HG02852 (cell line): ENCODE data around the gene VIL1.

ENCODE experiments used
- ATAC-seq: cut with Tn5 transposase; IDR thresholded peaks from one replicate; pipeline ENCODE4 v1.9.1; 2021; ENCODE audit warnings: mild to moderate bottlenecking, moderate library complexity; ENCODE audit not compliant: unreplicated experiment

The VIL1 gene

DNA sequence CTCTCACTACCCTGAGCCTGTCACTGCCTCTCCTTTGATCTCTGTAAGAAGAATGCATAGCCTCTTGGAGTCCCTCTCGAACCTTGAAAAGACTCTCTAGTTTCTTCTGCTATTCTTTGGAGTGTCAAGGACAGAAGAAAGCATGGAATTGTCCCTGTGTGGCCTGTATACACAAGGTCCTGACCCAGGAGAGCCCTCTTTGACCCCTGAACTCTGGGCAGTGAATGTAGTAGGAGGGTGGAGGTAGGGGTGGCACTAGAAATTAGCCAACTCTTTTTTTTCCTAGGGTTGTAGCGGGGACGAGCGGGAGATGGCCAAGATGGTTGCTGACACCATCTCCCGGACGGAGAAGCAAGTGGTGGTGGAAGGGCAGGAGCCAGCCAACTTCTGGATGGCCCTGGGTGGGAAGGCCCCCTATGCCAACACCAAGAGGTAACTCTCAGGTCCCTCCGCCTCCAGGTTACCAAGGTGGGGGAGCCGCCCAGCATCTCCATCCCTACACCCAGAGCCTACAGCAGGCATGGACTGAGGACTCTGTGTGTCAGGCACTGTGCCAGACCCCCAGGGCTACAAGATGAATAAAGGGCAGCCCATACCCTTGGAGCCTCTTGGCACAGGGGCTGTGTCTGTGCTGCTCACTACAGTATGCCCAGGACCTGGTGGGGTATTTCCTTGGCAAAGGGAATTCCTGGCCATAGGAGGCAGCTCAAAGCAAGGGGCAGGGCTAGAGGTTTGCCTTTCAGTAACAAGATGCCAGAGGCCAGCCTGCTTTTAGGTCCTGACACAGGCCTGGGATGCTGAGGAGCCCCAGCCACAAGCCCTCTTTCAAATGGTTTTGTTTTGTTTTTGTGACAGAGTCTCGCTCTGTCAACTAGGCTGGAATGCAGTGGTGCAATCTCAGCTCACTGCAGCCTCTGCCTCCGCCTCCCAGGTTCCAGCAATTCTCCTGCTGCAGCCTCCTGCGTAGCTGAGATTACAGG, 16.4 kb downstream of the VIL1 start:
- ATAC-seq: no peak

DNA sequence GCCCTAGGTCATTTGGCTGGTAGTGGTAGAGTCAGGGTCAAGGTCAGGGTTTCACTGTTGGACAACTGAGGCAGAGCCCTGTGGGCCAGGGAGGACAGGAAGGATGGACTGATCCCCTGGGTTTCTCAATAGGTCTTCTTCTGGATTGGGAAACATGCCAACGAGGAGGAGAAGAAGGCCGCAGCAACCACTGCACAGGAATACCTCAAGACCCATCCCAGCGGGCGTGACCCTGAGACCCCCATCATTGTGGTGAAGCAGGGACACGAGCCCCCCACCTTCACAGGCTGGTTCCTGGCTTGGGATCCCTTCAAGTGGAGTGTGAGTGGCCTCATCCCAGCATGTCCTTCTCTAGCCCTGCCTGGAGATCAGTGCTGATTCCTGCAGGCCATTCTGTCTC, 18.1 kb downstream of the VIL1 start:
- ATAC-seq: no peak

DNA sequence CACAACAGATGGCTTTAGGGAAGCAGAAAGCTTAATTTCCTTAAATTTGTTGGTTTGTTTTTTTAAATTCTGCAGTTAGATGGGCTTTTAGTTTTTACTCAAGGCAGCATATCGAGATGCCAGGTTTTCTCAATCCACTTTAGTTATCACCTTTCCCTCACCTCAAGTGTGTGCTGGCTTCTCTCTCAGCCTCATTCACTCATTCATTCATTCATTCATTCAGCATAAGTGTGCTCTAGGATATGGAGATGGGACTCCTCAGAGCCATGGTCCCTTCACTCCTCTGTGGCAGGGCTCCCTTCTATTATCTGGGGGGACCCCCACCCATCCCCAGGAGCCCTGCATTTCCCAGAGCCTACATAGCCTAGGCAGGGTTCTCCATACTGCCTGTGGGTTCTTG, 19.0 kb downstream of the VIL1 start:
- ATAC-seq: no peak

DNA sequence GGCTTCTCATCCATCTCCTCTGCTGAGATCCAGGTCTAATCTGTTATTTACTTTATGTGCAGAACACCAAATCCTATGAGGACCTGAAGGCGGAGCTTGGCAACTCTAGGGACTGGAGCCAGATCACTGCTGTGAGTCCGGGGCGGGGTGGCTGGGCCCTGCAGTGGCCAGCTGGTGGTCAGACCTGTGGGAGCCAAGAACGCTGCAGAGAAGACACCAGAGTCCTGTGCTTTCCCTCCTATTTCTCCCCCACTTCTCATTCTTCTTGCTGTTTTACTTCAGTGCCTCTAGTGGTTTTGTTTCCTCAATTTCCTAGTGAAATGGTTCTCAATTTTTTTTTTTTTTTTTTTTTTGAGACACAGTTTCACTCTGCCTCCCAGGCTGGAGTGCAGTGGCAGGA, 19.7 kb downstream of the VIL1 start:
- ATAC-seq: no peak

DNA sequence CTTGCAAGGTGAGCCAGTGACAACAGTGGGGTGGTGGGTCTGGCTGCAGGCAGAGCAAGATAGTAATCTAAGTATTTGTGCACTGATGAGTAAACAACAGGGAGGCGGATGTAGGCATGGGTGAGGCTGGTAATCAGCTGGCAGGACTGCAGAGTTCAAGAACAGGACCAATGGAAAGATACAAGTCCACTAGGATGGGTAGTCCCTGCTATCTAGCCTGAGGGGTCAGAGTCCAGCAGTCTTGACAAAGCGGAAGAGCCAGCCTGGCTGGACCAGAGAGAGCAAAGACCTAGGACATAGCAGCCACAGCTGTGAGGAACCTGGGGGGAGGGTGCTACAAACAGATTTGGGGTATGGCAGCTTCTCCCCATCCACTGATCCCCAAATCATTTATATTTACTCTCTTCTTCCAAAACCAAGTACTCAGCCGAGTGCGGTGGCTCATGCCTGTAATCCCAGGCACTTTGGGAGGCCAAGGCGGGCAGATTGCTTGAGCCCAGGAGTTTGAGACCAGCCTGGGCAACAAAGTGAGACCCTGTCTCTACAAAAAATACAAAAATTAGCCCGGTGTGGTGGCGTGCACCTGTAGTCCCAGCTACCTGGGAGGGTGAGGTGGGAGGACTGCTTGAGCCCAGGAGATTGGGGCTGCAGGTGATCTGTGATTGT, 25.9 kb downstream of the VIL1 start:
- no peak for ATAC-seq

DNA sequence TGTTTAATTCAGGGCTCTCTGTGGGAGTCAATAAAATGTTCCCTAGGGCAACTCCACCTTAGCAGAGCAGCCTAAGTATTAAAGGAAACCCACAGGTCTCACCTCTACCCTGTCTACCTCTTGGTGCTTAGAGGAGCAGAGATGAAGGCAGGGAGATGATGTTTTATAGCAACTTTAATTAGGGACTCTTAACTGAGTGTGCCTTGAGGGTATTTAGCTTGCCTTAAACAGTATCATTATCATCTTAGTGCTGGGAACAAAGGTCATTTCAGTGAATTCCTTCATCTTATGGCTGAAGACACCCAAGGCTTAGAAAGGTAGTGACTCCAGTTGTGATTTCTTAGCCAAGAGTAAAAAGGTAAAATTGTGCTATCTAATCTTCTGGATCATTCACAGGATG, 26.7 kb downstream of the VIL1 start:
- no peak for ATAC-seq

DNA sequence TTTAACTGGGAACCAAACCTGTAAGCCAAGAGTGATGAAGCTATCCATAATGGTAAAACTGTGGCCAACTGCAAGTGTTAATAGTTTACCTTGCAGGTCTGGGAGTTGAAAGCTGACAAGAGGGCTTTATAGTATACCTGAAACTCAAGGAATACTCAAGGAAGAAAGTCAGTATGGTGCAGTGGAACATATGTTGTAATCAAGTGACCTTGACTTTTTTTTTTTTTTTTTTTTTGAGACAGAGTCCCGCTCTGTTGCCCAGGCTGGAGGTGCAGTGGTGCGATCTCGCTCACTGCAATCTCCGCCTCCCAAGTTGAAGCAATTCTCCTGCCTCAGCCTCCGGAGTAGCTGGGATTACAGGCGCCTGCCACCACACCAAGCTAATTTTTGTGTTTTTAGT, 27.6 kb downstream of the VIL1 start:
- no peak for ATAC-seq

DNA sequence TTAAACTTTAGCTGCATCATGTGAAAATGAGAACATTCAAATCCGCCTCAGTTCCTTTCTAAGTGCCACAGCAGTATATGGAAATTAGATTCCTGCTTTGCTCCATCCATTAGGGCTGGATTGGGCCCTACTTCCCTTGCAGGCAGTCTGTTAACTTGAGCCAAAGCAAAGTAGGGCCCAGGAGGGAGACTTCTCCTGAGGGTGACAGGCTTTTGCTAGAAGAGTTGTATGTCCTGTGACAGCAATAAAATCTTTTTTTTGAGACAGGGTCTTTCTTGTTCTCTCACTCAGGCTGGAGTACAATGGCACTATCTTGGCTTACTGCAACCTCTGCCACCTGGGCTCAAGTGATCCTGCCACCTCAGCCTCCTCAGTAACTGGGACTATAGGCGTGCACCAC, 28.1 kb downstream of the VIL1 start:
- no peak for ATAC-seq

DNA sequence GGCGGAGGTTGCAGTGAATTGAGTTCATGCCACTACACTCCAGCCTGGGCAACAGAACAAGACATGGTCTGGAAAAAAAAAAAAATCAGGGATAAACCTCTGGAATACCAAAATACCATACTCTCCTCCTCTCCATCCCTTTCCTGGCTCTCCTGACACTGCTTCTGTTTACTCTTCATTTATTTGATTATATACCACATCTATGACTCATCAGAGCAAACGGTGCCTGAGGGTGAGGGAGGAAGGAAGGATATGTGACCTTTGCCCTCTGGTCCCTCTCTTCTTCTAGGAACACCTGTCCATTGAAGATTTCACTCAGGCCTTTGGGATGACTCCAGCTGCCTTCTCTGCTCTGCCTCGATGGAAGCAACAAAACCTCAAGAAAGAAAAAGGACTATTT, 30.0 kb downstream of the VIL1 start:
- ATAC-seq: no peak

DNA sequence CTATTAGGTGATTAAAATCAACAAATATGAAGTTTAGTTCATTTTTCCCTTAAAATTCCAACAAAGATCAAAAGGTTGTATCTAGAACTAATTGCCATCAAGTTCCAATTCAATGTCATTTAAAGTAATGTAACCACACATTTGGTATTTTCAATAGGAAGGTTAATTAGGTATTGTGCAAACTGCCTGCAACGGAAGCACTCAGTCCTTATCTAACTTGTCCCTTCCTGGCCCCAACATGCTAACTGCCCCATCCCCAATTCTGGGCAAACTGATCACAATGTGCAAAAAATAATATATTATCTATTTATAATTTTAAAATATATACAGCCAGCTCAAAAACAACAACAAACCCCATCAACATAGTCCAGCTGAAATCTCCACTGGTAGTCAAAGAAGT, 33.2 kb downstream of the VIL1 start:
- no peak for ATAC-seq

DNA sequence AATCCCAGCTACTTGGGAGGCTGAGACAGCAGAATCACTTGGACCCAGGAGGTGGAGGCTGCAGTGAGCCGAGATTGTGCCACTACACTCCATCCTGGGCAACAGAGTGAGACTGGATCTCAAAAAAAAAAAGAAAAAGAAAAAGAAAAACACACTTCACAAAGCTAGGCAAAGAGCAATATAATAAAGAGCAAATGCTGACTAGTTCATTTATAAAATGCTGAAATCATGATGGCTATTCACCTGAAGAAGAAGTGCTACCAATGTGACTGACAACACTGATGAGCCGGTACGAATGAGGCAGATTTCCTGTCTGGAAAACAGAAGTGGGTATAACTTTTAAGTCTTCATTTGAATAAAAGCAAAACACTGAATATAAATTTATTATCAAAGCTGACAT, 37.9 kb downstream of the VIL1 start:
- ATAC-seq: no peak

DNA sequence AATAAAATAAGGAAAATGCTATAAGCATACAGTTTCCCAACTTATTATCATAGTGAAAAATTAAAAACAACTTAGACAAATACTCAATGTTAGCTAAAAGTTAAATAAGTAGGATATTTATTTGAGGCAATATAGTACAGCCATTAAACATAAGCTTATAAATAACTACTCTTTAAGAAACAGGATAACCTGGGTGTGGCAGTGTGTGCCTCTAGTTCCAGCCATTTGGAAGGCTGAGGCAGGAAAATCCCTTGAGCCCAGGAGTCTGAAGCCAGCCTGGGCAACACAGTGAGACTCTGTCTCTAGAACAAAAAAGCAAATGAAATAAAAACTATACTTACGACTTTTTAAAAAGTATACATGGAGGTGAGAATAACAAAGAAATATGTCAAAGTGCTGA, 39.7 kb downstream of the VIL1 start:
- ATAC-seq: no peak

DNA sequence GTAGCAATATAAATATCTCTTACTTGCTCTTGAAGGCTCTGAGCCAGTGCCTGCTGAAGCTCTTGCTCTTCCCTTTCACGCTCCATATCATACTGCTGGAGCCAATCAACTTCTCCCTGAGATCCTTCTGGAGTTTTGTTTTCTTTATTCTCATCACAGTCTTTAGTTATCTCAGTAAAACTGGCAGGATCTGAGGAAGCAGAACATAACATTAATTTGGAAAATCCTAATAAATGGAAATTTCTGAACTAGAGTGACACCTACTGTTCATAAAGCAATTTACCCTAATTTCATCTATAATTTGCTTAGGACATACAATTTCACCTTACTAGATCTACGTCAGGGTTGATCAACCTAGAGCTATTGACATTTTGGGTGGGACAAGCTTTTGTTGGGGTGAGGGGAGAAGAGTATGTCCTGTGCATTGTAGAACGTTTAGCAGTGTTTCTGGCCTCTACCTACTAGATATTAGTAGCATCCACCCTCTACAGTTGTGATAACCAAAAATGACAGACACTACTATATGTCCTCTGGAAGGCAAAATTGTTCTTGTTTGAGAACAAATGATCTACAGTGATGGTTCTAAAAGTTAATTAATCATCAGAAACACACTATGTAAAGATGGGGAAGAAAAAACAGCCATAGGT, 47.2 kb downstream of the VIL1 start:
- ATAC-seq: no peak

DNA sequence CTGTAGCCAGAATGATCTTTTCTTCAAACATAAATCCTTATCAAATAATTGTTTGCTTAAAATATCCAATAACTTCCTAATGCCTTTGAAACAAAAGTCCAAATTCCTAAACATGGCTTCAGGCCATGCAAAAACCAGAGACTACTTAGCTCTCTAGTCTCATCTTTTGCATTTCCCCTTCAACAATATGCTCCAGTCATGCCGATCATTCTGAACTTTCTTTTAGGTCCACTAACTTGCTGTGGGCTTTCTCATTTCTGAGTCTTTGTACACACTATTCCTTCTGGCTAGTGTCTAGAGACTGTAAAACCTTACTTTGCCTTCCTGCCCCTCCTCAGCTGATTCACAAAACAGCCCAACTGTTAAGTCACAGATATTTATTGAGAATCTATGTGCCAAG, 51.5 kb downstream of the VIL1 start:
- no peak for ATAC-seq

DNA sequence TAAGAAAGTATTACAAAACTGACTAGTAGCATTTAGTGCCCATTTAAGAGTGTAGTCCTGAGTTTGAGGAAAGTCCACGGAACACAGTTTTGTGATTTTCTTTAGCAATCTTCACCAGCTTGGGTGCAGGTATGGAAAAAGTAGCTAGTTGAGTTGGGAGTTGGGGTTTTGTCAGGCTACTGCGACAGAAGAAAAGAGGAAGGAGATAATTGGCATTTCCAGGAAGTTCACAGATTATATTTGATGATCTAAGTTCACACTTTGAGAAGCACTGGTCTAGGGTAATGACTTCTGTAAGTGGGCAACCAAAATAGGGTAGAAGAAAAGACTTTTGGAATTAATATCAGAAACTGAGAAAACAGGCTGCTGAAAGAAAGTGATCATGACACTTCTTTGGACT, 52.1 kb downstream of the VIL1 start:
- ATAC-seq: no peak

DNA sequence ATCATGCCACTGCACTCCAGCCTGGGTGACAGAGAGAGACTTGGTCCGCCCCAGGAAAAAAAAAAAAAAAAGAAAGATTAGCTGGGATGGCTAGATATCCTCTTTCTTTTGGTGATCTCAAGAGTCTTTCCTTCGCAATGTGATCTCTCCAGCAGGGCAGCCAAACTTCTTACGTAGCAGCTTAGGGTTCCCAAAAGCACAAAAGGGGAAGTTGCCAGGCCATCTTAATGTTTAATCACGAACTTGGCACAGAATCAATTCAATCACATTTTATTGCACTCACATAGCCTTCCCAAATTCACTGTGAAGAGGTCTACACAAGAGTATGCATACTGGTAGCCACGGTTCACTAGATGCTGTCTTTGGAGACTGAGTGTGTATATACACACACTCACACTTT, 53.1 kb downstream of the VIL1 start:
- no peak for ATAC-seq

DNA sequence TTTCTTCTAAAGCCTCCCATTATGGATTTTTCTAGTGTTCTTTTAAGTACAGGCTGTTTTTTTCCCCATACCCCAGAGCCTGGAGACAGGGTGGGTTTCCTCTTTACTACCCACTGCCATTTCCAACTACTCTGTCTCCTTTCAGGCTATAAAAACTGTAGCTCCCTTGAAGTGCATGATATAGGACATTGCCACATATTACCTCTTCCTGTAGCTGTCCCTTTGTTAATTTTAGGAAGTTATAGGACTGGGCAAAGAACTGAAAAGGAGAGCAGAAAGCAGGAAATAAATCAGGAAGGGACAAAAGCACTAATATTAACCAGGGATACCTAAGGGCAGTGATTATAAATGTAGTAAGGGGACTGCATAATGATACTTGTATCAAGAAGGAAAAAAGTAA, 54.1 kb downstream of the VIL1 start:
- ATAC-seq: no peak

DNA sequence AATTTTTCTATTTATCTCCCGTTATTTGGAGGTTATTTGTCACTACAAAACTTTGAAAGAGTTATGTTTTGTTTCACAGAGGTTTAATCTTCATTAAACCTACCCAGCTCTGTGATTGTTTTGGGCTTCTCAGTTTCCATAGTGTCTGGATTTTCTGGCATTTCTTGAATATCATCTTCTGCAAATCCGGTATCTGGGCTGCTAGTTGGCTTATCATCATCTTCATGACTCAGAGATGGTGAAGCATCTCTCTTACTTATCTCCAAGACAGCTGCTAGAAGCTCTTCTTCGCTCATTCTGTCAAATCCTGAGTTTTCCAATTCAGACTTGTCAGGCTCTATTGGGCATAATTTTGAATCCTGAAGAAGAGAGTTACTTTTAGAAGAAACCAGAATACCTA, 55.6 kb downstream of the VIL1 start:
- ATAC-seq: no peak

DNA sequence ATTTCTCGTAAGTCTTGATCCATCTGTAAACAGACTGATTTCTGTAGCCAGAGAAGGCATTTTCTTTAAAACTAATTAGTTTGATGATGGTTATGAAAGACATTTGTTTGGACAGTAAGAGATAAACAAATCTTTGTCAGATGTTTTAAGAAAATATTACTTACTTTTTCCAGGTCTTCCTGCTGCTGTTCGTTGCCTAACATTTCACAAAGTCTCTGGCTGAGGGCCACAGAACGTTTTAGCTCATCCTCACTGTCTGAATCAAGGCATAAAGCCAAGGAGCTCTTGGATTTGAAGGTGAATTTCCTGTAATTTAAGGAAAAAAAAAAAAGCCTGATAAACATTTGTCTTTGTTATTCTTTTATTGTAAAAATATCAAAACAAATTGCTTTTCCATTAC, 57.8 kb downstream of the VIL1 start:
- no peak for ATAC-seq

DNA sequence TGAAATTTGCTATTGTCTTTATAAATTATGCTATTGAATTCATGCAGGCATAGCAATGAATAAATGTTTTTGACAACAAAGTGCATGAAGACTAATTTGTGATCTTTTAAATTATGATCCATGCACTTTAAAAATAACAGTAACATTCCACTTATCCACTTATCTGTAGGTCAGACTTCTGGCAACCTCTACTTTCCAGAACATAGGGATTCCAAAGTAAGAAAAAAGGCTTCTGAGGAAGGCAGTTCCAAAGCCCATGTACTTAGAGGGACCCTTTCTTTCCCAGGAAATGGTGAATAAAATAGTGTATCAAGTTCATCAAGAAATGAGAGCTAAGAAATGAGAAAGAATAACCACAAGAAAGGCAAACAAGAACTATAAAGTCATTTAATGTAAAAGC, 58.3 kb downstream of the VIL1 start:
- ATAC-seq: no peak

DNA sequence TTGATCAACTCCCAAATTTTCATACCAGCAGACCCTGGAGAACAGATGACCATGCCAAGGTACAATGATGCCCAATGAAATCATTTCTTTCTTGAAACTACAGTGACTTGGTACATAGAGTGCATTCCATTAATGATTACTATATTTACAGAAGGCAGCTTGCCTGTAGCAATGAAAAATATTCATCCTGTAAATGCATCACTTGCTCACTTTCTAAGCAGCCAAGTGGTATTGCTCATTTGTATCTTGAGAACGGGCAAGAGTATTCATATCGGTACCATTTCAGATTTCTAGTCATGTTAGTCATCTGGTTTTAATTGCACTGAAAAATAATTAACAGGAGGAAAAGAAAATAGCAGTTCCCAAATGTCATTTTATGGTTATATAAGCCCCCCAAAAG, 59.6 kb downstream of the VIL1 start:
- no peak for ATAC-seq

DNA sequence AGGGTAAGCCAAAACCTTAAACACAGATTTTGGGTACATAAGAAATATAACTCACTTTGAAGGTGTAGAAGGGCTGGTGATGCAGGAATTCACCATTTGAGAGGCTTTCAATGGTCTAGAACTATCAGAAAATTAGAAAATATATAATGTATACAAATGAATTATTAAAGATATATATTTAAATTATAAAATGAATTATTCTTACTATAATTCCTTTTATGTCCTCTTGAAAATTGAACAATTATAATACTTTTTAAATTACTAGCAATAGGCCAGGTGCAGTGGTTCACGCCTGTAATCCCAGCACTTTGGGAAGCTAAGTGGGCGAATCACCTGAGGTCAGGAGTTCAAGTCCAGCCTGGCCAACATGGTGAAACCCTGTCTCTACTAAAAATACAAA, 60.7 kb downstream of the VIL1 start:
- no peak for ATAC-seq
